MV-4-11 (cell line): Measurements from ENCODE around the gene NQO1.
"Not testable (repeated sequence)": the region's sequence is repeated elsewhere in the genome, so short reads cannot be mapped to it uniquely, and the experiment has no call there.

Experiments
- DNase-seq: peaks from one replicate; lab custom pipeline; 2025; lab: John Stamatoyannopoulos, UW

The NQO1 gene

GRCh38 chr16:69726313-69727060, at the start of gene NQO1:
TSS of gene NQO1 (minus strand) at chr16:69726560. CDS start at chr16:69726439, 121 bp downstream.
- DNase-seq: peak; percentile 86

- DNase-seq: peak; percentile 14
Observed at GRCh38 chr16:69775563-69775962, 49.2 kb upstream of the NQO1 start.

GRCh38 chr16:69773260-69773947, 47.0 kb upstream of the NQO1 start:
- DNase-seq: no peak

- DNase-seq: no peak
Observed at GRCh38 chr16:69771651-69771967, 45.2 kb upstream of the NQO1 start.

- no peak for DNase-seq
Observed at GRCh38 chr16:69769404-69769803, 43.0 kb upstream of the NQO1 start.

- no peak for DNase-seq
Observed at GRCh38 chr16:69768666-69769065, 42.3 kb upstream of the NQO1 start.

- DNase-seq: no peak
Observed at GRCh38 chr16:69767459-69768229, 41.3 kb upstream of the NQO1 start.

GRCh38 chr16:69763599-69763942, 37.2 kb upstream of the NQO1 start:
- DNase-seq: no peak

GRCh38 chr16:69762814-69763598, 36.6 kb upstream of the NQO1 start:
- DNase-seq: peak; percentile 41

- peak; percentile 63 for DNase-seq
Observed at GRCh38 chr16:69761983-69762813, 35.8 kb upstream of the NQO1 start, which contains the start of gene WWP2. TSS of gene WWP2 (plus strand) at chr16:69762332. CDS start at chr16:69787011, 24,679 bp downstream.

GRCh38 chr16:69757375-69757774, 31.0 kb upstream of the NQO1 start:
- not testable (repeated sequence) for DNase-seq

GRCh38 chr16:69756705-69757104, 30.3 kb upstream of the NQO1 start:
- DNase-seq: no peak

GRCh38 chr16:69754469-69755310, 28.3 kb upstream of the NQO1 start, which contains the start of gene NOB1:
TSS of gene NOB1 (minus strand) at chr16:69754926. CDS start at chr16:69754910, 16 bp downstream.
- peak; percentile 95 for DNase-seq

- no peak for DNase-seq
Observed at GRCh38 chr16:69754143-69754468, 27.7 kb upstream of the NQO1 start.

GRCh38 chr16:69748694-69749345, 22.5 kb upstream of the NQO1 start:
- no peak for DNase-seq

GRCh38 chr16:69747115-69747514, 20.8 kb upstream of the NQO1 start:
- no peak for DNase-seq

- DNase-seq: no peak
Observed at GRCh38 chr16:69745959-69746358, 19.6 kb upstream of the NQO1 start.

- DNase-seq: no peak
Observed at GRCh38 chr16:69745232-69745612, 18.9 kb upstream of the NQO1 start.

- DNase-seq: no peak
Observed at GRCh38 chr16:69744363-69745231, 18.2 kb upstream of the NQO1 start.
